Right ventricle myocardium superior (tissue), 1 donor: ENCODE results near the gene RPL23. TPM values are rescaled to one million over a fixed set of nuclear protein-coding genes. Genes with fewer than 3 reads are reported as not detected.

Source experiments
- ATAC-seq: fragments of 200-7000 bp; cut with Tn5 transposase; one replicate; pipeline ENCODE4 v1.9.1; 2020; ENCODE audit warnings: mild to moderate bottlenecking; ENCODE audit not compliant: poor library complexity
- DNase-seq: peaks from one replicate; pipeline ENCODE4 v3.0.0-alpha.2; 2020
- intact Hi-C: fragments of 100-400 bp; cut with DNase I; formaldehyde crosslinking; loops from one replicate; pipeline ENCODE4 v1.11.2; 2022
- long read RNA-seq: library from polyadenylated mRNA; unstranded; transcript quantifications from one replicate; pipeline ENCODE4 v2.0.0, GENCODE V29; 2021
- total RNA-seq: library from RNA; stranded (reverse); fragmentation: NEBNext Ultra II Directional; extraction: Animal tissue kit (Norgen Biotek cat#: 25700); gene quantifications from one replicate; pipeline ENCODE4 v1.2.1, GENCODE V29; 2021
- donor health status: DM: no; HTN: yes; CAD: no; lungs with severe emphysema.

RPL23 gene
- total RNA-seq, result 767 TPM
- long read RNA-seq, transcript RPL23-206 (5 exons, 2,821 nt), result major isoform, 50 of 59 reads
- long read RNA-seq, partial matches to known transcripts, result 6 of 59 reads
- long read RNA-seq, other reads (novel, unspliced or antisense), result 2 of 59 reads

GRCh38 chr17:38853292-38854219 is at the start of gene RPL23:
TSS of gene RPL23 (minus strand) at chr17:38853721. CDS start at chr17:38853710, 11 bp downstream.
- DNase-seq, result peak; percentile 95
- peak; percentile 98 for ATAC-seq
- intact Hi-C loops, result no loop called here

GRCh38 chr17:38900978-38901656 is 47.6 kb upstream of the RPL23 start:
- DNase-seq (no peak), ATAC-seq (peak; percentile 66)
- intact Hi-C loops, result no loop called here

DNA sequence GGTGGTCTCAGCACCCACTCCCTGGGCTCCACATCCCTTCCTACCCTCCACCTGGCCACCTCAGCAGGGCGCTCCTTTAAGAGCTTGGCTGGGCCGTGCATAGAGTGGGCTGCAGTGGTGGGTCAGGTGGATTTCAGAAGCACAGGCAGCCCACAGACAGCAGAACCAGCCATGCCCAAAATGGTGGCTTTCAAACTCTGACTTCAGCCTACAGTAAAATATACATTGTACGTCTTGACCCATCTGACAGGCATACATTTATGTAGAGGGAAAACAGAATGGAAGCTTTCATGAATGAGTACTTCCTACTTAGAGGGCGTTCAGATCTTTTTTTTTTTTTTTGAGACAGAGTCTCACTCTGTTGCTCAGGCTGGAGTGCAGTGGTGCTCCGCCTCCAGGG is 45.9 kb upstream of the RPL23 start:
- DNase-seq (no peak), ATAC-seq (no peak)
- intact Hi-C loops, result no loop called here

DNA sequence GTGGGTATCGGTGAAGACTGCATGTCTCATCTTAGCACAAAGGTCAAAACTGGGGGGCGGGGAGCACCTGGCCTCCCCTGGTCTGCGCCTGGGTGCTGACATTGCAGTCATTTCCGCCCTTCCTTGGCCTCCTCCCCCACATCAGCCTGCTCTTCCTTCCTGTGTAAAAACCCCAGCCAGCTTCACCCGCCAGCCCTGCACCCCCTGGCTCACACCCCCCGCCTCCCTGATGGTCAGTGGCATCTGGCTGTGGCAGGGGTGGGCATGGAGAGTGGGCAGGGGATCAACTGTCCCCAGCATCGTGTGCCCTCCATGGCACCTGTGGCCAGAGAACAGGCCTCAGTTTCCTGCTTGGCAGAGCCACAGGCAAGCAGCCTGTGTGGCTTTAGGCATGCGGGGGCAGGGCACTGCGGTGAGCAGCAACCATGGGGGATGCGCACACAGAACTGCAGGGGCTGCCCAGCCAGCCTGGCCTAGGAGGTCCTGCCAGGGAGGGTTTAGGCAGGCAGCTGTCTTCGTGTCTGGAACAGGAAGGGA is 45.4 kb upstream of the RPL23 start:
- ATAC-seq, result no peak

DNA sequence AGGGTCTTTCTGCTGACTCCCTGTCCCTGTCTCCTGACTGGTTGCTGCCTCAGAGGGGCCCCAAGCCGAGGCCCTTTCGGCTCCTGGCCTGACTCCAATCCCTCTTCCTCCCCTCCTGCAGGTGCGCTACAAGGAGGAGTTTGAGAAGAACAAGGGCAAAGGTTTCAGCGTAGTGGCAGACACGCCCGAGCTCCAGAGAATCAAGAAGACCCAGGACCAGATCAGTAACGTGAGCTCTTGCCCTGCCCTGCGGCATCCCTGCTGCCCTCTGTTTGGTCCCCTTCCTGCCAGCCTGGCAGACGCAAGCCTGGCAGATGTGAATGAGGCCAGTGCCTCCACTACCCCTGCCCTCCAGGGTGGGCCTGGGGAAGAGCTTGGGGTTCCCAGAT is 44.8 kb upstream of the RPL23 start:
- DNase-seq, result no peak
- no peak for ATAC-seq
- intact Hi-C loops, result no loop called here

More for the DNA sequence above, 45.4 kb upstream of the RPL23 start:
- DNase-seq, result peak; percentile 74
- intact Hi-C loops, result no loop called here

DNA sequence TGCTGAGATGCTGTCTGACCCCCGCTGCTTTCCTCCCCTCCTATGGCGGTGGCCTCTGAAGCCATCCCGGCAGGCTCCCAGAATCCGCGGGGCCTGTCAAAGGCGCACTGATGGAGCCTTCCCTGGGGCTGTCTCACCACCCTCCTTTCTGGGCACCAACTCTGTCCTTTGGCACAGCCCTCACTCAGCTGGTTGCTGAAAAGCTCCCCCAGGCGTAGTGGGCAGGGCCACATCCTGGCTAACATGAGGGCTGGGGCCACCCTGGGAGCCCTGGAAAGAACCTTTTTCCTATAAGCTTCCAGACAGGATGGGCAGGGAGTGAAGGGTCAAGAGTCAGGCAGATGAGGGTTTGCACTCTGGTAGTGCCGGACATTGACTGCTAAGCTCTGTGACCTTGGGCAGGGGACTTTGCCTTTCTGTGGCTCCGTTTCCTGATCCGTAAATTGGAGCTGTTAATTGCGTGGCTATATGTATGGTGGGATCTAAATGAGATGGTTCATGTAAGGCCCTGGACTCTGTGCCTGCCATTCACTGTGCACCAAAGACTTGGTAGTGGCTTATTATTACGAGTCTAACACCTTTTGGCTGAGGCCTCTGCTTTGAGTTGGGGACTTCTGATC is 44.3 kb upstream of the RPL23 start:
- ATAC-seq (no peak), DNase-seq (peak; percentile 68)
- intact Hi-C loops, result no loop called here

DNA sequence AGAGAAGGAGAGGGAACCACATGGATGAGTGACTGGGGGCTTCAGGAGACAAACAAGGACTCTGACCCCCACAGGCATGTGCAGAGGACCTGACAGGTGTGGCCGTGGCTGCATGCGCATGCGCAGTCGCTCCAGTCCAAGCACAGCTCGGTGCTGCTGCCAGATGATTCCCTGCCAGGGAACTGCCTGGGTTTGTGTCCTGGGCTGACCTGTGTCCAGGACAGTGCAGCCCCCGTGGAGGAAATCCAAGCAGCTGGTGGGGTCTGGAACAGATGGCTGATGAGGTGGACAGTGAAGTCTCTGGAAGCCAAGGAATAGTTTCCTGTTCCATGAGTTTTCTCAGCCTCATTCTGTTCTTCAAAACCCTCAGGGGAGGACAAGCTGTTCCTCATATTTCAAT is 43.7 kb upstream of the RPL23 start:
- peak; percentile 92 for DNase-seq
- intact Hi-C loops, result no loop called here
- peak; percentile 73 for ATAC-seq

DNA sequence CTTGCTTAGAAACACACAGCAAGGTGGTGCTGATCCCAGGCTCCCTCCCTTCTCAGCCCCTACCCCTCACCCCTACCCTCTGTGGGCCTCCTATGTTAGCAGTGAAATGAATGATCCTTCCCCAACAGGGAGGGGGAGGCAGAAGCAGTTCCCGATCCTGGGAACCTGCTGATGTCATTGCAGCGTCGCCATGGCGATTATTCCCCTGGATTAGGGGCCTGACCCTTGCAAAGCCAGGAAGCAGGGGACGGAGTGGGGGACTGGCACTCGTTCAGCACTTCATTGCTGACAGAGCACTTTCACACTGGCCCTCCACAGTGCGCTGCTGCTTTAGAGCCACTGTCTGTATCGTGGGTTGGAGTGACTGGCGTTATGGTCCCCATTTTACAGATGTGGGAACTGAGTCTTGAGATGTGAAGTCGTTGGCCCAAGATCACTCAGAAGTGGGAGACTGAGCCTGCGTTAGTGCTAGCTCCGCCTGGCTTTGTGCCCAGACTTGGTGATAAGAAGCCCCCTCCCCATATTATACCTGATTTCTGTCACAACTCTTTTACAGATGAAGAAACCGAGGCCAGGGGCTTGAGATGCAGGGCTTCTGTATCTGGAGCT is 42.9 kb upstream of the RPL23 start:
- intact Hi-C loops, result no loop called here
- no peak for ATAC-seq
- no peak for DNase-seq

DNA sequence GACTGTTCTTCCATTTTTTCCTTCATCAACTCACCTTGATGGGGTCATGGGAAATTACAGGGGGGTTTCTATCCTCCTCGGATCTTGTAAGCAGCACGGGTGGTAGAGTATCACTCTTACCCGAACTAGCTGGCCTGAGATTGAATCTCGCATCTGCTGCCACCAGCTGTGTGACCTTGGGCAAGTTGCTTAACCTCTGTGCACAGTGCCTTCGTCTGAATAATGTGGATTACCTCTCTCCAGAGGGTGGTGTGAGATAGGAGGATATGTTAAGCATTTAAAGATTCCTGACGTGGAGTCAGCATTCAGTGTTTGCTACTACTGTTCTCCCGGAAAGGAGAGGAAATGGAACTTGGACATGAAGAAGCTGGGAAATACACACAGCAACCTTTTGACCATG is 40.8 kb upstream of the RPL23 start:
- no peak for ATAC-seq
- no peak for DNase-seq
- intact Hi-C loops, result no loop called here

DNA sequence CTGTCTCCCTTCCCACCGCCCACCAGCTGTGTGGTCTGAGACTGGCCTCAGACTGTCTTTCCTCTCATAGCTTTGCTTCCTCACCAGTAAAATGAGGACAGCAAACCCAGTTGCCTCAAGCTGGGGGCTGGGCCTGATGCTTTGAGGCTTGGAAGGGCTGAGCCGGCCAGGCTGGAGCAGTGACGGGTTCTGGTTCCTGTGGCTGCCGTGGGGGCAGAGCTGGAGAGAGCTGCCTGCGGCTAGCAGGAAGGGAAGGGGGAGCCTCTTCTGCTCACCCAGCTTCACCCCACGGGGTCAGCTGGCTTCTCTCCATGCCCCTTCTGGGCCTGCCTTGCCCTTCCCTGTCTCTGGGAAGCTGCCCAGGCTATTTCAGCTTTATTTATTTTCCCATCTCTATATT is 40.1 kb upstream of the RPL23 start:
- ATAC-seq, result peak; percentile 19
- peak; percentile 70 for DNase-seq
- intact Hi-C loops, result no loop called here

DNA sequence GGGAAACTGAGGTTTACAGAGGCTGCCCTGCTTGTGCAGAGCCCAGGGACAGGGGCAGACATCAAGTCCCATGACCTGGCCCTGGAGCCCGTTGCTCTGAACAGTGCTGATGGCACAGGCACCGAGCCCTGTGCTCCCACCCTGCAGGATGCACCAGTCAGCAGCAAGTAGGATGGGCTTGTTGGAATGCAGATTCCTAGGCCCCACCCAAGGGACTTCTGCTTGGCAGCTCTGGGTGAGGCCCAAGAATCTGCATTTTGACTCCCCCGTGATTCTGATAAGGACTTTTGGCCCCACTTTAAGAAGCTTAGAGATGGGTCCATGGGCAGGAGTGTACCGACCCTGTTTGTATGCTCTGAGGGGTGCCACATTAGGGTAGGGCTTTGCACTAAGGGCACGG is 39.6 kb upstream of the RPL23 start:
- intact Hi-C loops, result no loop called here
- DNase-seq, result no peak
- no peak for ATAC-seq

GRCh38 chr17:38892620-38893019 is 39.1 kb upstream of the RPL23 start:
- ATAC-seq, result no peak
- intact Hi-C loops, result no loop called here
- no peak for DNase-seq

DNA sequence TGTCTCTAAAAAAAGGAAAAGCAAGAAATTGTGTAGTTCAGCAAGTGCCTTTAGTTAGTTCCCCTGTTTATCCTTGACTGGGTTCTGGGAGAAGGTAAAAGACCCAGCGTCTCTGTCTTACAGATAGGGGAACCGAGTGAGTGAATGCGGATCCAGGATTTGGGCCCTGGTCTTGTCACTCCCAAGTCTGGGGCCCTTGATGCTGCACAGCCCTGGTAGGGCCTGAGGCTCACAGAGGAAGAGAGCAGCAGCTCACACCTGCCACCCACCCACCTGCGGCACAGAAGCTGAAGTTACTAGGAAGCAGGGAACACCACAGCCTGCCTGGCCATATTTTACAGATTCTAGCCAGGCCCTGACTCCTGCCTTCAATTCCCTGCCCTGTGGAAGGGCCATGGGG is 38.6 kb upstream of the RPL23 start:
- ATAC-seq, result no peak
- intact Hi-C loops, result no loop called here
- DNase-seq, result no peak

DNA sequence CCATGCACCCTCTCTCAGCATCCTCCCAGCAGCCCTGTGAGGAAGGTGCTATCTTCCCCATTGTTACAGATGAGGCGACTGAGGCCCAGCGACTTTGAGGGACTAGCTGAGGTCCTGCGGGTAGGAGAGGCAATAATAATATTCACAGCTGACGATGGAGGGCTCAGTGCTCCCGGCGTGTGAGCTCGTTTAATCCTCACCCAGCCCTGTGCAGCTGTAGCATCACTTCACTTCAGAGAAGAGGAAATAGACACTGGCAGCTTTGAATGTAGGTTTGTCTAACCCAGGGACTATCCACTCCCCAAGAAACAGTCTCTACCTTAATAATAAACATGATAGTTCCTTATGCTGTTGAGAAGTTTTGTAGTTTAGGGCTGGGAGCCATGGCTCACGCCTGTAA is 37.9 kb upstream of the RPL23 start:
- intact Hi-C loops, result no loop called here
- ATAC-seq (no peak), DNase-seq (no peak)

DNA sequence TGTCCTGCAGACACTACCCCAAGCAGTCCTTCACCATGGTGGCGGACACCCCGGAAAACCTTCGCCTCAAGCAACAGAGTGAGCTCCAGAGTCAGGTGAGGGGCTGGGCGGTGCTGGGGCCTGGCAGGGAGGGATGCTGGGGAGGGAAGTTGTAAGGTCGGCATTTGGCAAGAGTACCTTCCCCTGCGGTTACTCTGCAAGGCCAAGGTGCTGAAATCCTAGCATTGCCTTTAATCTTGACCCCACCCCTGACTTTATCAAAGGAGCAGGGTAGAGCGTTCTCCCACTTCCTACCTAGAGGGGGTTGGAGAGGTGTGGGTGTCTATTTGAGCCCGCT is 36.9 kb upstream of the RPL23 start:
- ATAC-seq (no peak), DNase-seq (no peak)

GRCh38 chr17:38889745-38890409 is 36.4 kb upstream of the RPL23 start:
- no peak for ATAC-seq
- DNase-seq, result no peak
- intact Hi-C loops, result no loop called here

More for the DNA sequence above, 36.9 kb upstream of the RPL23 start:
- intact Hi-C loops, result no loop called here

DNA sequence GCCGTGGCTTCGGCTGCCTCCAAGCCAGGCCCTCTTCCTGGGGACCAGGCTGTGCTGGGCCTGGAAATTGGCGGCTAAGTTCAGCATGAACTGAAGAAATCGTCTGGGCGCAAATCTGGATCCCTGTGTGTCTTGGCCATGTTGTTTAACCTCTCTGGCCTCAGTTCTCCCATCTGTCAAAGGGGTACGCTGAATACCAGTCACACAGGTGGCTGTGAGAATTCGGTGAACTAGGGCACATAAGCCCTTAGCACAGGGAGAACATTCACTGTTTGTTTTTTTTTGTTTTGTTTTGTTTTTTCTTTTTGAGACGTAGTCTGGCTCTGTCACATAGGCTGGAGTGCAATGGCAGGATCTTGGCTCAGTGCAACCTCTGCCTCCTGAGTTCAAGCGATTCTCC is 35.3 kb upstream of the RPL23 start:
- ATAC-seq, result no peak
- DNase-seq, result no peak
- intact Hi-C loops, result no loop called here

DNA sequence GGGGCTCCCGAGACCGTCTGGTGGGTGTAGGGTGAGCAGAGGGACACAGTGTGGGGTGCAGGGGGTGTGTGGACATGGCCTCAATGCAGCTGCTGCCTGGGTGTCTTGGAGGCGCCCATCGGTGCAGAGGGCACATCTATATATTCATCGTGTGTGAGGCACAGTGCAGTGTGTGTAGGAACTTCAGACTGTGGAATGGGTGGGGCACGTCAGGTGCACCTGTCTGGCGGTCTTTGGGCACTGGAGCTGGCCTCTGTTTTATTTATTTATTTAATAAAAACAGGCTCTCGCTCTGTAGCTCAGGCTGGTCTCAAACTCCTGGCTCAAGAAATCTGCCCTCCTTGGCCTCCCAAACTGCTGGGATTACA is 33.1 kb upstream of the RPL23 start:
- ATAC-seq (no peak), DNase-seq (no peak)
- intact Hi-C loops, result no loop called here
